ENCODE results near the gene SDR42E2.

DNA sequence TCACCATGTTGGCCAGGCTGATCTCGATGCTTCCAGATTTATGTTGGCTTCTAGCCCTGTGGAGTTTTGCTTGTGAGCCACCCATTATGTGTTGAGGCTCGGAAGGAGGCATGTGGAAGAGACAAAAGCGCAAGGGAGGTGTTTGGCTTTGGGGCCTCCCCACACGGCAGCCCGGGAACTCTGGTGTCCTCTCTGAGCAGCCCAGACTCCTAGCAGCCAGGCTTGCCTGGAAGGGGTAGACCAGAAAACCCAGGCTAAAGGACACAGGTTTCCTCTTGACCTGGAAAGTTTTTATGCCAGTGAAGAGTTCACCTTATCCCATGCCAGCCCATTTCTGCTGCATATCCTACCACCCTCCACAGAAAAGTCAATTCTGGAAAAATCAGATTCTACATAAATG lies 21.0 kb downstream of the SDR42E2 start:
- TF ChIP-seq, protein P1, sequence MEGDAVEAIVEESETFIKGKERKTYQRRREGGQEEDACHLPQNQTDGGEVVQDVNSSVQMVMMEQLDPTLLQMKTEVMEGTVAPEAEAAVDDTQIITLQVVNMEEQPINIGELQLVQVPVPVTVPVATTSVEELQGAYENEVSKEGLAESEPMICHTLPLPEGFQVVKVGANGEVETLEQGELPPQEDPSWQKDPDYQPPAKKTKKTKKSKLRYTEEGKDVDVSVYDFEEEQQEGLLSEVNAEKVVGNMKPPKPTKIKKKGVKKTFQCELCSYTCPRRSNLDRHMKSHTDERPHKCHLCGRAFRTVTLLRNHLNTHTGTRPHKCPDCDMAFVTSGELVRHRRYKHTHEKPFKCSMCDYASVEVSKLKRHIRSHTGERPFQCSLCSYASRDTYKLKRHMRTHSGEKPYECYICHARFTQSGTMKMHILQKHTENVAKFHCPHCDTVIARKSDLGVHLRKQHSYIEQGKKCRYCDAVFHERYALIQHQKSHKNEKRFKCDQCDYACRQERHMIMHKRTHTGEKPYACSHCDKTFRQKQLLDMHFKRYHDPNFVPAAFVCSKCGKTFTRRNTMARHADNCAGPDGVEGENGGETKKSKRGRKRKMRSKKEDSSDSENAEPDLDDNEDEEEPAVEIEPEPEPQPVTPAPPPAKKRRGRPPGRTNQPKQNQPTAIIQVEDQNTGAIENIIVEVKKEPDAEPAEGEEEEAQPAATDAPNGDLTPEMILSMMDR (conservative IDR thresholded peaks at IDR 0.05; ENCODE audit: low read depth, low read length), result no peak
- TF ChIP-seq EZH2 (IDR thresholded peaks at IDR 0.05; ENCODE audit: low read length, unreplicated experiment) (no peak), EZH2phosphoT487 (IDR thresholded peaks at IDR 0.05; ENCODE audit: borderline replicate concordance, low read length) (no peak)
